NCI-H748 (cell line): ENCODE results near the gene CNPY2.
"Not testable (repeated sequence)": the region's sequence is repeated elsewhere in the genome, so short reads cannot be mapped to it uniquely, and the experiment has no call there.

ENCODE experiments used
- DNase-seq: peaks from one replicate; lab custom pipeline; 2025; ENCODE audit not compliant: unreplicated experiment; lab: John Stamatoyannopoulos, UW

The CNPY2 gene

DNA sequence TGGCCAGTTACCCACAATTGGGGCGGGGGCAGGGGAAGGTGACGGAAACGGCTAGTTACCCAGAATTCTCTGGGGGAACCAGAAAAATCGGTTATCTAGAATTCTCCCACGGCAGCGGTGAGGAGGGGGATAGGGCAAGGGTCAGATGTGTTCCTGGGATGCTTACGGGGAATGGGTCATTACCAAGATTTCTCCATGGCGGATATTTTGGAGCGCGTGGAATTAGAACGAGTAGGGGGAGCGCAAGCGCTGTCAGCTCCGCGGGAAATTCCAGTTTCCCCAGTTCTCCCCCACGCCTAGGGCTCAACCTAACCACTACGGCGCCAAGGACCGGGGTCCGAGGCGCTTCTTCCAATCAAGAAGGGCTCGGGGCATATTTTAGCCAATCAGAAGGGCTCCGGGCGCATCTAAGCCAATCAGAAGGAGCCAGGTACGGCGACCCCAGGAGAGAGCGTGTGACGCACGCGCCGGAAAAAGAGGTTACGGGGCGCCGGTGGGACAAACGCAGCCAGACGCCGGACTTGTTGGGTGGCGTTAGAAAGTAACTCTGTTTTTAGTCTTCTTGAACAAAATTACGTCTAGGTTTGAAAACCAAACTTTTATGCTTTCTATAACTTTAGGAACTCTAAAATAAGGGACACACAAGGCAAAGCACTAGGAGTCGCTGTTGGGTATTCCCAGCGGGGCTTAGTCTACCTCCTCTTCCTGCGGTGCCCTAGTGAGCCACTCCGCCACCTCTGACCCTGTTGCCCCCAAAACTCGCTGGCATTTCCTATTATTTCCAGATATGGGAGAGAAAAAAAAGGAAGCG, 18.1 kb upstream of the CNPY2 start, which contains the start of gene PAN2:
PAN2 (minus strand) TSS at position 322 of the 811 bp plus-strand sequence. CDS start 906 bp downstream, outside the sequence.
- DNase-seq = peak; percentile 99

DNA sequence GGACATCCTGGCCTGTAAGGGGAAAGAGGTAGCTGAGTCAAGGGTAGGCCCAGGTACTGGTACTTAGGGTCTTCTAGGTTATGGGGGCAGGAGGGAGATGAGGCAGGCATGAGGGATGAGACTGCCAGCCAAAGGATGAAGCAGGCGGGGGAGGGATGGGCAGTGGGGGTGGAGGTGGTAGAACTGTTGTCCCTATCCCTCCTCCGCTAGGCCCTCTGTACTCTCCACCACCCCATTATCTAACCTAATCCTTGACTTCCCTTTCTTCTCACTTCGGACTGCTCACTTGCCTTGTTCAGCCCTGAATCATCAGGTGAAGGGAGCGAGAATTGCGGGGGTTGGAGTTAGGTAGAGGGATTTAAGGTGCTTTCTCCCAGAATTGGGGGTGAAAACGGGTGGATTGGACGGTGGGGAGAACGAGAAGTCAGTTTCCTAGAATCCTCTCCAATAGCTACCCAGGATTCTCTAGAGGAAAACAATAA, 17.4 kb upstream of the CNPY2 start:
- DNase-seq = no peak

DNA sequence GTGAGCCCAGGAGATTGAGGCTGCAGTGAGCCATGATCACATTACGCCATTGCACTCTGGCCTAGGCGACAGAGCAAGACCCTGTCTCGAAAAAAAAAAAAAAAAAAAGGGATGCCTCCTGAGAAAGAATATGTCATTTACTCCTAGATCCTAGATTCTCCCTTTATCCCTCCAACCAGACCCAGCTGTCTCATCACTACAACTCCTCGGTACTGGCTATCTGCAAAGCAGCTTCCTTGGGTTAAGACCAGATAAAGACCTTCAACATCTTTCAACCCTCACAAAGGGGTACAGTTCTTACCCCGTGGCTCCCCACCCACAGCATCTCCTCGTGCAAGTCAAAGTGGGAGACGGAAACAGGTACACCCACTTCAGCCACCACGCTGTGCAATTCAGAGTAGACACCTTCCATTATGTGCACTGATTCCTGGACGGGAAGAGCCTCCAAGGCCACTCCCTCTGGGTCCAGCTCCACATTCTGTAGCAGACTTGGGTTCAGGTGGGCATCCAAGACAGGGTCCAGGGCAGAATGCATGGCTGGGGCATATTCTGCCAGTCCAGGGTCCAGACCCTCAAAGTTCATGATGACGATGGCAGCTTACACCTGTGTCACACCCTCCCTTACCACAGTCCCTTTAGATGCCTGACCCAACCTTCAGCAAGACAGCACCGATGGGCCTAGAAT, 16.9 kb upstream of the CNPY2 start:
- no peak for DNase-seq

DNA sequence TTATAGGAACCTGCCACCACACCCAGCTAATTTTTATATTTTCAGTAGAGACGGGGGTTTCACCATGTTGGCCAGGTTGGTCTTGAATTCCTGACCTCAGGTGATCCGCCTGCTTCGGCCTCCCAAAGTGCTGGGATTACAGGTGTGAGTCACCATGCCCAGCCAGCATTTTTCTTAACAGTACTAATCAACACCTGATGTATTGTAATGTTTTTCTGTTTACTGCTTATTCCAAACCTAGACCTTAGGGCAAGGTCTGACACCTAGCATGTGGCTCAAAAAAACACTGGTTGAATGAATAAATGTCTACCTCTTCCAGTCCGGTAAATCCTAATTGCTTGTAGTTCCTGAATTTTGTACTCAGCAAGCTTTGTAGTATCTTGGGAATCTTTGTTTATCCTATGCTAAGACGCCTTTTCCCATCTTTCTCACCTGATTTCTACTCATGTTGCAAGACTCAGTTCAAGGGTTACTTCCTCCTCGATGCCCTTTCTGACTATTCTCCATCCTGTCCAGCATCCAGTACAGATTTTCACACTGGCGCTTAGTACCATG, 15.2 kb upstream of the CNPY2 start:
- DNase-seq = no peak

DNA sequence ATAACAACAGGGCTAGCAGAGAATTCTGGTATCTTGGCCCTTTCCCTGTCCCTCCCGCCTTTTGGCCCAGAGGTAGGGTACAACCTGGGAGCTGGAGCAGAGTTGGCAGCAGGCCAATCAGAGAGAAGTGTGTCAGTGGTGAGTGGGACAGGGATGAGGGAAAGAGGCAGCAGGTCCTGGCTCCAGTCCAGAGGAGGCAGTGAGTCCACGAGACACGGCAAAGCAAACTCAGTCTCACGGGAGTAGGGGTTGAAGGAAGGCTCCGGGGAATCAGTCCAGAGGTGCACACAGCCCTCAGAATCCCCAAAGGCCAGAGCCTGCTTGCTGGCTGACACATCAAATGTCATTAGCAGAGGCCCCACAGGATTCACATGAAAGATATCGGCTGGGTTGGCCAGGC, 10.7 kb upstream of the CNPY2 start:
- DNase-seq = no peak

DNA sequence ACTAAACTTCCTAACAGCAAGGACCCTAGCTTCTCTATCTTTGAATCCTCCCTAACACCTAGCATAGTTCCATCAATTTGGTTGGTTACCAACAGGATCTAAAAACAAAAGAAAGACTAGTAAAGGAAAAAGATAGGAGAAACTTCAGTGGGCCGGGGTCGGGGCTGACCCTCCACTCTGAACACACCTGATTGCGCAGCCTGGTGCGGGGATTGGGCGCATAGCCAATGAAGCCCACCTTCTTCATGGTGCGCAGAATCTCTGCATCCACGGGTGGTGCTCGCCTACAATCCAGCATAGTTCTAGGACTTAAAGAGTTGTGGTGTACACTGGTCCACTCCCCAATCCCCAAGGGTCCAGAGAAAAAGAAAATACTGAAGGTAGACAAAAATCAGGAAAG, 10.3 kb upstream of the CNPY2 start:
- no peak for DNase-seq

DNA sequence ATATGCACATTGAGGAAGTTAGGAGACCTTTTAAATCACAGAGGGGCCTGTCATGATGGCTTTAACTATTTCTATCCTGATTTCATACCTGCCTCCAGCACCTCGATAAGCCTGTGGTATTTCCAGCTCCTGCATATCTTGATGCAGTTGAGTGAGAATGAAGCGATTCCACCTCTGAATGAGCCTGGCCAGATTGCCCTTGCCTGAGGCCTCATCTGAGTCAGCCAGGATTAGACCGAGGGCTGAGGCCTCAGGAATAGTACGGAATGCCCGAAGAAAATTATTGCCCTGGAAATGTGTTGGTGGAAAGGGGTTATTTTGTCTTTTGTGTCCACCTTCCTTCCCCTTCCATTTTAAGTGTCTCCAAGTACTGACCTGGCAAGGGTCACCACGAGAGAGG, 8.4 kb upstream of the CNPY2 start:
- no peak for DNase-seq

DNA sequence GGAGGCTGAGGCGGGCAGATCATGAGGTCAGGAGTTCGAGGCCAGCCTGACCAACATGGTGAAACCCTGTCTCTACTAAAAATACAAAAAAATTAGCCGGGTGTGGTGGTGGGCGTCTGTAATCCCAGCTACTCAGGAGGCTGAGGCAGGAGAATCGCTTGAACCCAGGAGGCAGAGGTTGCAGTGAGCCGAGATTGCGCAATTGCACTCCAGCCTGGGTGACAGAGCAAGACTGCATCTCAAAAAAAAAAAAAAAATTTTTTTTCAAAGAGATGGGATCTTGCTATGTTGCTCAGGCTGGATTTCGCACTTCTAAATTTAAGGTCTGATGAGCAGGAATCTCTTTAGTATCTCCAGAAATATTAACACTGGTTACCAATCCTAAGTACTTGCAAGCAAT, 5.8 kb upstream of the CNPY2 start:
- not testable (repeated sequence) for DNase-seq

DNA sequence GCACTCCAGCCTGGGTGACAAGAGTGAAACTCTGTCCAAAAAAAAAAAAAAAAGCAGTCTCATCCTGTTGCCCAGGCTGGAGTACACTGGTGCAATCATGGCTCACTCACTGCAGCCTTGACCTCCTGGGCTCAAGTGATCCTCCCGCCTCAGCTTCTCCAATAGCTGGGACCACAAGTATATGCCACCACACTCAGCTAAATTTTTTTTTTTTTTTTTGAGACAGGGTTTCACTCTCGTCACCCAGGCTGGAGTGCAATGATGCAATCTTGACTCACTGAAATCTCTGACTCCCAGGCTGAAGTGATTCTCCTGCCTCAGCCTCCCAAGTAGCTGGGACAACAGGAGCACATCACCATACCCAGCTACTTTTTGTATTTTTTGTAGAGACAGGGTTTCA, 5.2 kb upstream of the CNPY2 start:
- DNase-seq = no peak

DNA sequence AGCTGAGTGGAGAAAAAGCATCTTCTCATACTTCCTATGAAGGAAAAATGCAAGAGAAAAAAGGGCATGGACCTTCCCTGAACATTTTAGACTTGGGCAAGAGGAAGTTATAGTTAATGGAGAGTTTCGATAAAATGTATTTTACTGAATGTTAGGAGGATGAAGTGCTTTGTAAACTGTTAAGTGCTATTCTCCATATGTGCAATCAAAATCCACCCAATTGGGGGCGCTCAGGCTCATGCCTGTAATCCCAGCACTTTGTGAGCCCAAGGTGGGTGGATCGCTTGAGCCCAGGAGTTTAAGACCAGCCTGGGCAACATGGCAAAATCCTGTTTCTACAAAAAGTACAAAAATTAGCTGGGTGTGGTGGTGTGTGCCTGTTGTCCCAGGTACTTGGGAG, 1.9 kb upstream of the CNPY2 start:
- no peak for DNase-seq

DNA sequence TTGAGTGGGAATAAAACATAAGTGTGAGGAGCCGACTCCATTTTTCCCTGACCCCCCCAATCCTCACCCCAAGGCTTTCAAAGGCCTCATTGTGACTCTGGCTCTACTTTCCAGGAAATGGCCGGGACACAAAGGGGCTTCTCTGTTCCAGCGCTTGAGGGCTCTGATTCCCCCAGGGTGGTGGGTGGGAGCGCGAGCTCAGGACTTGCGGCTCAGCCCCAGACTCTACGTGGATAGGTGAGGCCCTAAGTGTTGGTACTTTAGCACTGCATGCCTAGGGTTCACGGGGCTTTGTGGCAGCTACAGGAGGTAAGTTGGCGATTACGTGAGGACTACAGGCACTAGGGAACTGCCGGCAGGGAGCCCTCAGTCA, 553 bp downstream of the CNPY2 start:
- DNase-seq = peak; percentile 47

DNA sequence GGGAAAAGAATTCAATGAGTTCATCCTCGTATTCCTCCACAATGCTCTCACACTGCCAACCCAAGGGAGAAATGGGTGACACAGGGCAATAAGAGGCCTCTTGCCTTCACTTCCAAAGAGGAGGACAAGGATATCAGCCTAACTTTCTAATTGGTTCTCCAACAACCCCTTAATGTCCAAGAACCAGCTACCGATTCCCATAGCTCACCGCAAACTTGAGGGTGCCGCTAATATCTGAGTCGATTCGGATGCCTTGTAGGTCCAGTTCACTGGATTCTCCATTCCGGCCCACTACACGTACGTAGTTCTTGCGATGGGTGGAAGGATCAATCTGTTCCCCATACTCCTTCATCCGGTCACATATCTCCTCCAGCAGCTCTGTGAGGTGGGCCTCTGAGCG, 4.8 kb downstream of the CNPY2 start:
- DNase-seq = no peak

DNA sequence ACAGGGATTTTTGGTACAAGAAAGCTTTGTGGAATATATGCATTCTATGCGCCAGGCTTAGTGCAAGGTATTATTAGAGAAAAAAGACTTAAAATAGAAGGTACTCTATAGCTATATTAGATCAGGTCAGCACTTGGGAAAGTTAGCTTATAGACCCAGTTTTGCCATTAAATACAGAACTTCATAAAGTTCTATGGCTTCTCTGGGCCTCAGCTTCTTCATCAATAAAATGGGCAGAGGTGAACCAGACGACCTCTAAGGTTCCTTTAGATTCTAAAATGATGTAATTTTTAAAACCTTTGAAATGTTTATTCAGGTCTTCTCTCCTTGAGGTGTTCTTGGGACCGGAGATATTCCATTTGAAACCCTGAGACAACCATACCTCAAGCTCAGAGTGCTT, 7.1 kb downstream of the CNPY2 start:
- DNase-seq = no peak

DNA sequence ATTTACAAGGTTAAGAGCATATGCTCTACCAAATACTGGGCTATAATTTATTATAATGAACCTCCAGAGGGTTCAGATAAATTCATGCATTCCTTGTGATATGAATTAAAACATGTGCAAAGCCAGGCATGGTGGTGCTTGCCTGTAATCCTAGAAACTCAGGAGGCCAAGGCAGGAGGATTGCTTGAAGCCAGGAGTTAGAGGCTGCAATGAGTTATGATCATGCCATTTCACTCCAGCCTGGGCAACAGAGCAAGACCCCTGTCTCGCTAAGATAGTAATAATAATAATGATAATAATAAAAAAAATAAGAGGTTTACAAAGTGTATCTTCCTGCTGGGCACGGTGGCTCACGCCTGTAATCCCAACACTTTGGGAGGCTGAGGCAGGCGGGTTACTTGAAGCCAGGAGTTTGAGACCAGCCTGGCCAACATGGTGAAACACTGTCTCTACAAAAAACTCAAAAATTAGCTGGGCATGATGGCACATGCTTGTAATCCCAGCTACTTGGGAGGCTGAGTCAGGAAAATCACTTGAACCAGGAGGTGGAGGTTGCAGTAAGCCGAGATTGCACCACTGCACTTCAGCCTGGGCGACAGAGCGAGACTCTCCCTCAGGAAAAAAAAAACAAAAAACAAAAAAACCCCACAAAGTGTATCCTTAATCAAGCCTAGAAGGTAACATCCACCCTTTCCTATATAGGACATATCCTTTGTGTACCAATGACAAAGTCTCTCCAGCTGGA, 8.4 kb downstream of the CNPY2 start:
- no peak for DNase-seq

DNA sequence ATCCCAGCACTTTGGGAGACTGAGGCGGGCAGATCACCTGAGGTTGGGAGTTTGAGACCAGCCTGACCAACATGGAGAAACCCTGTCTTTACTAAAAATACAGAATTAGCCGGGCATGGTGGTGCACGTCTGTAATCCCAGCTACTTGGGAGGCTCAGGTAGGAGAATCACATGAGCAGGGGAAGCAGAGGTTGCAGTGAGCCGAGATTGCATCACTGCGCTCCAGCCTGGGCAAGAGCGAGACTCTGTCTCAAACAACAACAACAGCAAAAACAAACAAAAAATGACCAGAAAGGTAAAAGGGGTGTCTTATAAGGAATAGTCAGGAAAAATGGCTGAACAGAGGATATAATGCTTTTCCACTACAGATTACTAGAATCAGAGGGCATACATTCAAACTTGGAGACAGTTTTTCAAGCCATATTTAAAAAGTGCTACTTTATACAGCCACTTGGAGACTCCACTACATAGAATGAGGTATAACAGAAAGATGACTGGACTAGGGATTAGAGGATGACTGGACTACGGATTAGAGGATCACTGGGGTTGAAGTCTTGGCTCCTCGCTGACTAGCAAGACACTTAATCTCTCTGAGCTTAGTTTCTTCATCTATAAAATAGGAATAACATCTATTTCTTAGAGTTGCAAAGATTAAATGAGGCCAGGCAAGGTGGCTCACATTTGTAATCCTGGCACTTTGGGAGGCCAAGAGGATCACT, 10.8 kb downstream of the CNPY2 start:
- DNase-seq = no peak

DNA sequence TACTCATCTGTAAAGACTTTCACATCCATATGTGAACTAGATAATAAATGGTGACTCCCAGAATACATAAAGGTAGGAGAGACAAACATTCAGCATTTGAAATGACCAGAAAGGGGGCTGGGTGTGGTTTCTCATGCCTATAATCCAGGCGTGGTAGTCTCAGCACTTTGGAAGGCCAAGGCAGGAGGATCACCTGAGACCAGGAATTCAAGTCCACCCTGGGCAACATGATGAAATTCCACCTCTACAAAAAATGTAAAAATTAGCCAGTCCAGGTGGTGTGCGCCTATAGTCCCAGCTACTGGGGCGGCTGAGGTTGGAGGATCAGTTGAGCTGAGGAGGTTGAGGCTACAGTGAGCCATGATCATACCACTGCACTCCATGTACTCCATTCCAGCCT, 11.5 kb downstream of the CNPY2 start:
- no peak for DNase-seq

DNA sequence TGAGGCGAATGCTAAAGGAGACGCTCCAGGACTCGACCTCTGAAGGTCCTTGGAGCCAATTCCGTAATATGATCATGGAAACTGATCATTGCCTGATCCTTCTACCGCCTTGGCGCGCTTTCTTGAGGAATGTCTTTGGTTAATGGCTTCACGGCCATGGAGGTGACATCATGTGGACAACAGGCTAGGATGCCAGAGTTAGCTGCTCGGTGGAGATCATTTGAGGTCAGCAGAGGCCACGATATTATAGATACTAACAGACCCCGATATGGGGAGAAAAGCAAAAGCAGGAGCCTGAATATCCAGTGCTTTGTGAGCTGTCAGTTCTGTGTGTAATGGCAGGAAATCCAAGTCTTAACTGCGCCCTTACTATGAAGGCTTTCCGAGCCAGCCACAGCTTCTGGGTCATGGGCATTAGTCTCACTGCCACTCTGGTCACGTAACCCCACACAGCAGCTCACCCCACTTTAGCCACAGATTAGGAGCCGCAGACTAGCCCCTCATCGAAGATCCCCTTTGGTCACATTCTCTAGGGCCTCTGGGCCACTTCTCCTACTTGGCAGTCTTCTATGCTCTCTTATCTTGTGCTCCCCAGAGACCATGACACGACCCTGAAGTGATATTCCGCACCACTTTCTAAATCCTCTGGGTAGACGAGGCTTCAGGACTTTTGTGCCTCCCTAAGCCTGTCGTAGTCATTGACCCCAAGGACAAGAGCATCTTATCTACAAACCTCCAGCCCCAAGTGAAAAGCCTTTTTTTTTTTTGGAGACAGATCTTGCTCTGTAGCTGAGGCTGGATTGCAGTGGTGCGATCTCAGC, 14.9 kb downstream of the CNPY2 start:
- peak; percentile 77 for DNase-seq

DNA sequence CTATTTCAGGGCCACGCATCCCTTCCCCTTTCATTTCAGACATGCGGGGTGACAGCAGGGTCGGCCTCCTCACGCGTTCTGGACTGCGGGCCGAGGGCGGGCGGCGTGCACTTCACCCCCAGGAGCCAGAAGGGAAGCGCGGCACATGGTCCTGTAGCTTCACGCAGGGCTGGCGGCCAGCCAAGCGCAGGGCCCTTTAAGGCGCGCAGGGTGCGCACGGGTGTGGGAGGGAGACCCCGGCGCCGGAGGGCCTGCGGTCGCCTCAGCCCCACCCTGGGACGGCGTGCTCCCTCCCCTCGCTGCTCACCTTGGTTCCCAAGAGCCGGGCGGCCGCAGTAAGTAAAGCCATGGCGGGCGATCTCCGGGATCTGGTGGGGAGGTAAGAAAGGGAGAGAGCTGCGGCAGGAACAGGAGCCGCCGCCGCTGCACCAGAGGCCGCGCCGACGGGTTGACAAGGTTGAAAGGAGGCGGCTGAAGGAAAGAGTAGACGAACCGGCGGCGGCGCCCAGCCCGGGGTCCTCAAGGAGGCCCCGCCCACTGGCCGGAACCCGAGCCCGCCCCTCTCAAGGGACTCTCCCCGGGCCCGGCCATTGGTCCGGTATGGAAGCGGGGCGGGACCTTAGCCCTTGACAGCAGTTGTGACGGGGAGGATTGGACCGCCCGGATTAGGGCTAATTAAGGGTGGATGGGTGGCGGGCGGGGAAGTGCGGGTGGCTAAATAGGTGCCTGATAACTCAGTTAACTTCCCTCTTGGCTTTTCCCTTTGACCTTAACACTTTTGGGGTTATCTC, 15.7 kb downstream of the CNPY2 start, which contains the start of gene CS:
CS (minus strand) TSS at position 478 of the 791 bp plus-strand sequence; CDS start at position 349, 129 bp downstream.
- DNase-seq = peak; percentile 99

DNA sequence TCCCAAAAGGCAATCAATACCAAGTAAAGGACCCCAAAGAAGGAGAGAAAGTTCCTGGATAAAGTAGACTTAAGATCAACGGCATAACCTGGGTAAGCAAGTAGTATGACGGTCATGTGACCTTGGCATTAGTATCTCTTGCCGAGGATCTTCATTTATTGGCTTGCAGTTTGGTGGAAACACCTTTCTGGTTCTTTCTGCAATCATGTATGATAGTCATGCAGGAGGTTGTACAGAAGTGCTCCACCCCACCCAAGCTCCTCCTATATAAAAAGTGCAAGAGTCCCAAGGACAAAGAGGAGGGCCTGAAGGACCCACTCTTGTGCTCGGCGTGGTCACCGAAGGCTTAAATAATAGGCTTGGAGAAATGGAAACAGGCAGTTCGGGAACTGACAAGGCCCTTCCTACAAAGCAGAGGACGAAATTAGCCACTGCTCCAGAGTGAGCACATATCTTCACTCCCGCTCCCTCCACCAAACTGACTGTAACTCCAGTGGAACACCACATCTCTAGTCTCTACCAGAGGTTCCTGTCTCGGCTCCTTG, 16.4 kb downstream of the CNPY2 start:
- peak; percentile 46 for DNase-seq
